ENCODE results near the gene GPR31. TPM values are rescaled to one million over a fixed set of nuclear protein-coding genes. Genes with fewer than 3 reads are reported as not detected.
"Not testable (repeated sequence)": the region's sequence is repeated elsewhere in the genome, so short reads cannot be mapped to it uniquely, and the experiment has no call there.

Gene GPR31, protein sequence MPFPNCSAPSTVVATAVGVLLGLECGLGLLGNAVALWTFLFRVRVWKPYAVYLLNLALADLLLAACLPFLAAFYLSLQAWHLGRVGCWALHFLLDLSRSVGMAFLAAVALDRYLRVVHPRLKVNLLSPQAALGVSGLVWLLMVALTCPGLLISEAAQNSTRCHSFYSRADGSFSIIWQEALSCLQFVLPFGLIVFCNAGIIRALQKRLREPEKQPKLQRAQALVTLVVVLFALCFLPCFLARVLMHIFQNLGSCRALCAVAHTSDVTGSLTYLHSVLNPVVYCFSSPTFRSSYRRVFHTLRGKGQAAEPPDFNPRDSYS
- not detected for total RNA-seq
- long read RNA-seq: 0 reads

DNA sequence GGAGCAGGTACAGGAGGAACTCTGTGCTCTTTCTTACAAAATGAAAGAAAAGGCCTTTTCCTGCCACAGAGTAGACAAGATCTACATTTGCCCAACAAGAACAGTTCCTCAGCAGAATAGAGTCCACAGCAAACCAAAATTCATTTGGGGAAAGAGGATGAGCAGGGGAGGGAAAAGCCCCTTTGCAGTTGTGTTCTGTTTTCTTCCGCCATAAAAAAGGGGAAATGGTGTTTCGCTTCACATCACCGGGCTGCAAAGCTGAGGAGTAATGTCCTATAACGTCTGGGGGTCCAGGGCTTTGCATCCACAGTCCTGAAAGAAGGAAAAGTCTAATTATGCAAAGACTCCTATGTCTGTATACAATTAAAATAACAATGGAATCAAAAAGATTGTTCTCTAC lies at the start of gene GPR31:
Gene GPR31, minus strand, starts transcription at position 118 of the 400 bp plus-strand sequence. CDS start 149 bp downstream, outside the sequence.
- DNase-seq (ENCODE audit: low spot score): no peak
- intact Hi-C loops (cut with DNase I): no loop called here

DNA sequence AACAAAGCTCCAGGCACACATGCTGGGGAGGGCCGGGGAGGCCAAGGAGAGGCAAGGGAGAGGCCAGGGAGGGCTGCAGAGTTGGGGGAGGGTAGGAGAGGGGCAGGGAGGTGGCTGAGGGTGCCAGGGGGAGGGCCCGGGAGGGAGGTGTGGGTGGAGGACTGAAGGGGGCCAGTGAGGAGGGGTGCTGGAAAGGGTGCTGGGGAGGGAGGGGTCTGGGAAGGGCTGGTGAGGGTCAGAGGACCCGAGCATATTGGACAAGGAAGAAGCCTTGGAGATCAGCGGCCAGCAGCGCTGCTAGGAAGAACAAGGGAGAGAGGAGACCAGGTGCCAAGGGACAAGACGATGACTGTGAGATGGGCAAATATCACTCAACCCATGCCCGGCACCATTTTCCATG lies 49.7 kb upstream of the GPR31 start:
- intact Hi-C loops (cut with DNase I): no loop called here
- DNase-seq (ENCODE audit: low spot score): peak; percentile 53

DNA sequence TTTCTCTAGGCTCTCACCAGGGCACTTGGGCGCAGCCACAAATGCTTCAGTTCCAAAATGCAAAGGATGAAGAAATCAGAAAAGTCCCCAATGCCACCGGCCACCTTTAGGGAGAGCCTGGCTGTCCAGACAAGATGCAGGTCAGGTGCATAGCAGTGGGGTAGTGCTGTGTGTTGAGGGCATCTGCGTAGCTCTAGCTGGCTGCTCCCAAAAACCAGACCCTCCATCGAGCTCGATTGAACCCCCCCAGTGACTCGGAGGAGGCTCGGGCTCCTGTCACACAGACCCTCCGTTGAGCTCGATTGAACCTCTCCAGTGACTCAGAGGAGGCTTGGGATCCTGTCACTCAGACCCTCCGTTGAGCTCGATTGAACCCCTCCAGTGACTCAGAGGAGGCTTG lies 47.5 kb upstream of the GPR31 start:
- intact Hi-C loops (cut with DNase I): not testable (repeated sequence)
- peak; percentile 26 for DNase-seq (ENCODE audit: low spot score)

DNA sequence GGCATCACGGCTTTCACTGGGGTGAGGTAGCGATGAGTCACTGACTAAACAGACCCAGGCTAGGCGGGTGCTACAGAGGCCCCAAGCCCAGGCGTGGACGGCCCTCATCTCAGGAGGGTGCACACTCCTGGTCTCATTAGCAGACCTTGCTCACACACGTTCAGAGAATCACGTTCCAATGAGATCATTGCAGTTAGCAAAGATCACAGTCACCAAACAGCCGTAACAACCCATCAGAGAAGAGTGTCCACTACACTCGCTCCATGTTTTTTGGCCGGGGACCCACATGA lies 46.2 kb upstream of the GPR31 start:
- intact Hi-C loops (cut with DNase I): not testable (repeated sequence)
- DNase-seq (ENCODE audit: low spot score): peak; percentile 54

DNA sequence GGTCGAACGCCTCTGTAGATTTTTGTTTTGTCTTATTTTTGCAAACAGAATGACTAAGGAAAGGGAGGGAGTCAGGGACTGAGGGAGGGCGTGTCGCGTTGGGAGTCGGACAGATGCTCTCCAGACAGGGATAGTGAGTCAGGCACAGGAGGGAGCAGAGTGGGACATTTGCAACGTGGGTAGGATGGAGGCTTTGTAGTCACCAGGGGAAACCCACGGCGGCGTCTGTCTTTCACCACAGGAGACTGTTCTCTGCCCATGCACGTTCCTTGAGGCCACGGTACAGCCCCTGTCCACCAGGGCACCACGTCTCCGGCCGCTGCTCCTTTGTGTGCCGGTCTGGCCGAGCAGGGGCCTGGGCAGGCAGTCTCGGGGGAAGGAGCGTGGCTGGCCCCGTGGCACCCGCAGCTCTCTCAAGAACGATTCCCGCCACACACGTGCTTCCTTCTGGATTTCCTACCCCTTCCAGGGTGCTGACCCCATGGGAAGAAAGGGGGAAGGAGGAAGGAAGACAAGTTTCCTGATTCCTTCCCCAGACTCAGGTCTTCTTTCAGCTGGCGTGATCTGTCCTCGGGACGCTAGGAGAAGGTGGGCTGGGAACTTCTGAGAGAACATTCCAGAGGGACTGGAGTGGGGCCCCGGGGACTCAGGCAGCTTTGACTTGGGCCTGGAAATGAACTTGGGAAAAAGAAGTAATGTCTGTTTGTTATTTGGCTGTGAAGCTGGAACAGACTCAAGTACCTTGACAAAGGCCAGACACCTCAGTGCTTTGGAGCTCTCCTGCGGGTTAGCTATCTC lies 45.7 kb upstream of the GPR31 start:
- DNase-seq (ENCODE audit: low spot score): peak; percentile 47
- intact Hi-C loops (cut with DNase I): not testable (repeated sequence)

DNA sequence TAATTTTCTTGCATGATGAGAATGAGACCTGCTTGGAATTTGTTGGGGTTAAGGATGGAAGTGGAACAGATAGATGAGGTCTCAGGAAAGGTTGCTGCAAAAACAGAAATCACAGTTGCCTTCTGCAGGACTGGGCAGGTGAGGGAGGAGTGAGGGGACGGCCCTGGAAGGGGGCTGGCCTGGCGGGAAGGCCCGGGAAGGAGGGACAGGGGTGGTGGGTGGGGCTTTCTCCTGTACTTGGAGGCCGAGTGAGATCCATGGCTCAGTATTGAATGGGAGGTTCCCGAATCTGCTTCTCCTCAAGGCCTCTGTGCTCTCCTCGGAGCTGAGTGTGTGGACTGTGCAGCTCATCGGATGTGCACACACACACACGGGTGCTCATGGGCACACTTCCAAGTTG lies 44.8 kb upstream of the GPR31 start:
- DNase-seq (ENCODE audit: low spot score); intact Hi-C loops (cut with DNase I): not testable (repeated sequence)

DNA sequence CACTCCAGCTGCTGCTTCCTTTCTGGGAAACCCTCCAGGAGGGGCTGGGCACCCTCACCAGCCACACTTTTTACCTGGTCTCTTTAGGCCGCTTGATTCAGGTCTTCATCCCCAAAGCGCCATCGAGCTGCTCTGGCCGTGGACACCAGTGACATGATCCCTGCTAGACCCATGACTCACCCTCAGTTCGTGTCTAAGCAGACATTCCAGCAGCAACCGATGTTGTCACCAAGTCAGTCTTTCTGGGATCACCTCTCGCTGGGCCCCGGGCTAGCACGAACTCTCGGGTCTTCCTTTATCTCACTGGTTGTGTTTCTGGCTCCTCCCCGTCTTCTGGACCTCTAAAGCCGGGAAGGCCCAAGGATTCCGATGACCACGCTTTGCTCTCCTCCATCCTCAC lies 43.0 kb upstream of the GPR31 start:
- peak; percentile 46 for DNase-seq (ENCODE audit: low spot score)
- intact Hi-C loops (cut with DNase I): no loop called here

DNA sequence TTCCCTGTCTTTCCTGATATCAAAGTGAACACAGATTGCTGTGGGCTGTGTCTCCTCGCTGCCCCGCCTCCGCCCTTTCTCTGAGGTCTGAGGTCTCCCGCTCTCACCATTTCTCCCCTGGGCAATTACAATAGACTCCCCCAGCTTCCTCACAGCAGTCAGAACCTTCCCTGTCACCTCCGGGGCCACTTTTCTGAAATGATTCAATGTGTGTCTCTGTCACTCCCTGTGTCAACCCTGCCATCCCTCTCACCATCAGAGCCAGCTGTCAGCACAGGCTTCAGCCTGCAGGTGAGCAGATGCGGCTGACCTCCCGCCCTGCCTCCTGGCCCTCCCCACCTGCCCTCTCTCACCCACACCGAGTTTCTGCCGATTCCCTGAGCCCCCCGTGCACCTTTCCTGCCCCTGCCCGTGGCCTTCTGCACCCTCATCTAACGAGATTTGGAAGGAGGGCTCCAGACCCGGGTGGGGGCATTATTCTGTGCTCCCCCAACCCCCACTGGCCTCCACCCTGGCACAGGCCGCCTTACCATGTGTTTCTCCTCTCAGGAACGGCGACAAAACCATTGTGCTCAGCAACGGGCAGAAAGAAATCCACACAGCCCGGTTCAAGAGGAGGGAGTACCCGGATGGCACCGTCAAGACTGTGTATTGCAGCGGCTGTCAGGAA lies 38.3 kb upstream of the GPR31 start:
- peak; percentile 36 for DNase-seq (ENCODE audit: low spot score)
- intact Hi-C loops (cut with DNase I): not testable (repeated sequence)

DNA sequence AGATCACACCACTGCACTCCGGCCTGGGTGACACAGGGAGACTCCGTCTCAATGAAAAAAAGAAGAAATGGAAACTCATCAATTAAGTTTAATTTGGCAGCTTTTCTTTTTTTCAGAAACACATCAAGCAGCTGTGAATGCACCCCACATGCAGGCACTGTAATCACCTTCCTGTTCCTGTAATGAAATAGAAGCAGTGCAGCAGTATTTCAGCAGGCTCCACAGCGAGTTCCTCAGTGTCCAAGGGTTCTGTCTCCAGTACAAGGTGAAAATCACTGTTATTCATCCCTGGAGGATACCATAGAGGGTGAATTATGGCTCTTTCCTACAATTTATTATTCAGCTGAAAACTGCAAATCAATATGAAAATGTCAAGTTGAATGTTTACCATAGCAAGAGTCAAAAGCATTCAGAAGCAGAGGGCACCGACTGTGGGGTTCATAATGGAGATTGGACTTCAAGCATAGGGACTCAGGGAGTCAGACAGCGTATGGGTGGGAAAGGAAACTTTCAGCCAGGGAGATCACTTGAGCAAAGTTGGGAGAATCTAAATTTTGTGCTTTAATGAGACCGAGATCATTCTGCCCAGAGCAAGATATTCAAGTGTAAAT lies 35.8 kb upstream of the GPR31 start:
- DNase-seq (ENCODE audit: low spot score); intact Hi-C loops (cut with DNase I): not testable (repeated sequence)

DNA sequence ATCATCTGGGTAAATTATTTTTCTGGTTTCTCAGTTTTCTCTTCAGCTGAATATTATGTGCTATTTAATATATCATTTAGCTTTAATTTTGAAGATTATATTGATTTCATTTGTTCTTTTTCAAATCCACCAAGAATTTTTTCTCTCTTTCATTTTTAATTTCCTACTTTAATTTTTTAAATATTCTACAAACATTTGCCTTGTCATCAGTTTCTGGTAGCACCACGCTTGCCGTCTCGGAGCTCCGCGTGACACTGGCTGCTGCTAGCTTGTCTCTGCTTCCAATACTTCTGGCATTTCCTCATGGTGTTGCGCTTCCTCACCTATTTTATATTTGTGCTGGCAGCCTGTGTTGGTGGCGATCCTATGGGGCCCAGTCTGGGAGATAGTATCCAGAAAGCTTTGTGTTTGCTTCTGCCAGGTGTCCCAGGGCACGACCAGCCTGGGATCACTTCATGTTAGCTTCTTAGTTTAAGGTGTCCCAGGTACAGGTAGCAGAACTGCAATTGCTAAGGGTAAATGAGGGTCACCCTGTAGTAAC lies 33.3 kb upstream of the GPR31 start:
- intact Hi-C loops (cut with DNase I): not testable (repeated sequence)
- DNase-seq (ENCODE audit: low spot score): peak; percentile 57

DNA sequence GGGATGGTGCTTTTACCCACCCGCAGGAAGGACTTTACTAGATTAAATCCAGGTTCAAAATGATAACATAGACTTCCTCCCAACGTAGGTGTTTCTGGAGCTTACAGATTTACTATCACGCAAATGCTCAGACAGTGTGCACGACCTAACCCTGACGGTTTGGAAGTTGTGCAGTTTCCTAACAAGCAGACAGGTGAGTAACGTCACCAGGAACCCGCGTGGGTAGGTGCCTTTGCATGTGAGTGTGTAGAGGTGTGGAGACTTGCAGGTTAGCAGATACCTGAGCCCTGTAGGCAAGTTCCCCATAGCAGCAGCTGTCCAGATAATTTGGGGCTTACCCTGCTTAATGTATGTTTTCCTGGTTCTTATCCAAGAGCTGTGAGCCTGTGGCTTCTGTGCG lies 29.5 kb upstream of the GPR31 start:
- intact Hi-C loops (cut with DNase I): not testable (repeated sequence)
- DNase-seq (ENCODE audit: low spot score): peak; percentile 62

DNA sequence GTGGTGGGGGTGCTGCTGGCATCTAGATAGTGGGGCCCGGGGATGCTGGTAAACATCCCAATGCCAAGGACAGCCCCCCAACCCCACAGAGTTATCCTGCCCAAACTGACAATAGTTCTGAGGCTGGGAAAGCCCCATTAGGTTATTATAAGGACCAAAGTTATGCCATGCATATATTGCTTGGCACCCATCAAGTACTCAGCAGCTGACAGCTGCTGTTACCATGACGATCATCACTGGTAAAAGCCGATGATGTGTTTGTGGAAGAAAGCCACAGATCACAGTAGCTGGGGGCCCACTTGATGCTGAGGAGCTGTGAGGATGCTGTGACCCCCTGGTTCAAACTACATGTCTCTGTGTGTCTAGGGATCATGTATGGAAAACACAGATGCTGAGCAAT lies 27.3 kb upstream of the GPR31 start:
- peak; percentile 36 for DNase-seq (ENCODE audit: low spot score)

DNA sequence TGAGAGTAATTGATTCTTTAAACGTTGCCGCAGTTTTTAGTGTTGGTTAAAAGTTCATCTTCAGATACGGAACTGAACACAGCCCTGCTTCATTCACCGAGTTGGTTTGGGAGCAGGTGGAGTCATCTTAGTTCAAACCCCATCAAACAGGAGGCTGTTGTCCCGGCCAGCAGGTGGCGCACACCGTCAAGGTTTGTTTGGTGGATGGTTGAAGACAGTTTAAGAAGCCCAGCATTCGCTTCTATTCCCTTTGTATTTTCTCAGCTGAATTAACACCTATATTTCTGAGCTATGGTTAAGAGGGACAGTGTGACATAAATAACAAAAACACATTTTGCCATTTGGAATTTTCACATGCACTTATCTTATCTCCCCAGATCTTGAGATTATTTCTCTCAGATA lies 25.1 kb upstream of the GPR31 start:
- intact Hi-C loops (cut with DNase I); DNase-seq (ENCODE audit: low spot score): not testable (repeated sequence)

More for the DNA sequence above, 27.3 kb upstream of the GPR31 start:
- intact Hi-C loops (cut with DNase I): not testable (repeated sequence)

DNA sequence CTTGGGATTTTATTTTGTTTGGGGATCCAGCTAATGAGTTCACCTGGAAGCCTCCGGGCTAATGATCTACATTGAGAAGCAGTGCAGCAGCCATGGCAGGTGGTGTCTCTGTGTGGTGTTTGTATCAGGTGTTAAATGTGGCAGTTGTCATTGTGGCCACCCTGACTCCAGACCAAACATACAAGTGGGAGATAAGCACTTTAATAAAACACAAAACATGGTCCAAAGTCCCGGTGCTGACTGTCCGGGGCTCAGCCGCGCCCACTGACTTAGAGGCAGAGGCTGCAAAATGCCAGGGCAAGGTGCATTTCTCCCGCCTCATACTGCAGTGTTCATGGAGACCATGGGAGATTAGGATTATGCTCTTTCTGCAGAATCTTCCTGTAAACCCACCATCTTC lies 23.6 kb upstream of the GPR31 start:
- intact Hi-C loops (cut with DNase I); DNase-seq (ENCODE audit: low spot score): not testable (repeated sequence)

DNA sequence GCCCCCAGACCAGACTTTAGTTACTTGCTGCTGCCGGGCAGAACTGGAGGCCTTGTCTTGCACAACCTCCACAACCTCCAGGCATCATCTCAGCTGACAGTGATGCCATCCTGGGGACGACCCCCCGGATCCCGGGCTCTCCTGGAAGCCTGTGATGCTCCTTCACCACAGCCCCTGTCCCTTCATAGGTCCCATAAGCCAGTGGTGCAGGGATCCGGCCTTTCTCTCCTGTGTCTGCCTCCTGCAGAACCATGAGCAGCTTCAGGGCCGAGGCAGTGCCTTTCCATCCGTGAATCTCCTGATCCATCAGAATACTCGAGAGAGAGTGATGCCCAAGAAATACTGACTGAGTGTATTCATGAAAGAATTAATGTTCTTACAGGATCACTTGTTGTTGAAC lies 22.3 kb upstream of the GPR31 start:
- intact Hi-C loops (cut with DNase I); DNase-seq (ENCODE audit: low spot score): not testable (repeated sequence)

DNA sequence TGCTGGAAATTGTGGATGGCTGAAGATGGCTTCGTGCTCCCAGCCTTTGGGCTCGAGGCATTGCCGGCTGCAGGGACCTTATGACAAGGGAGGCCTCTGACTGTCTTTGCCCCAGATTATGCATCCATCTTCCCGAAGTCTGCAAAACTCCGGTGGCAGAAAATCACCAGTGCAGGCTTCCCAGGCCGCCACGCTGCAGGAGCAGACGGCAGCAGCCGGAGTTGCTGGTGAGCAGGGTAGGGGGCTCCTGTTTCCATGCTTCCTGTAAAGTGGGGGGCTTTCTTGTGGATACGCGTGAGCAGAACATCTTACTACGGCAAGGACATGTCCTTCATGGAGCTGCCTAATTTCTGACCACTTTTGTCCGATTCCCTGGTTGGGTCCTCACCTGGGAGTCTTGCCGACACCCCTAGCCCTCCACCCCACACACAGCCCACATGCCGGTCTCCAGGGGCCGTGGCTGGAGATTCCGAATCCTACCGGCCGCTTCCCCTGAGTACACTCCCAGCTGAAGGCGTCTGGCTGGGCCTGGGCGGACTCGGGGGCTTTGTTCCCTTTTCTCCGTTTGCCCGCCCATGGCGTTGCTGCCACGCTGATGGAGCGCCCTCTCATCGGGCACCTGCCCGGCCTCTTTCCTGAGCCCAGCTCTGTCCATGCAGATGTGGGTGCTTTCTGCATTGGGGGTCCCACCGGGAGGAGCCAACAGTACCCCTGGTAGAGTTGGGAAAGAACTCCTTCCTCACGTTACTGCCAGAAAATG lies 21.3 kb upstream of the GPR31 start:
- DNase-seq (ENCODE audit: low spot score); intact Hi-C loops (cut with DNase I): not testable (repeated sequence)

DNA sequence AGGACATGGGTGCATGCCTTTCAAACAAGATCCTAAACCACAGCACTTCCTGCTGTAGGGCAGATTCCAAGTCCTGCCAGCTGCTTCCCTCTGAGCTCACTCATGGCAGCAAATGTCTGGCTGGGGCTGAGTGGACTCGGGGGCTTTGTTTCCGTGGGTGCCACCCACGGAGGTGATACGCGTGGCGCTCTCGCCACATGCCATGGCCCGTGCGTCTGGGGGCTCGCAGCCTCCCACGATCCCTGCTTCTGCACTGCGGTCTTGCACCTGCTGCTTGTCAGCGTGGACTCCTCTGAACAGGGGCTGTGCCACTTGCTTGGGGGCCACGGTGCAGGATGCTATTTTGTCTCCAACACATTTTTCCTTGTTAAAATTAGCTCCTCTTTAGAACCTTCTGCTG lies 19.5 kb upstream of the GPR31 start:
- DNase-seq (ENCODE audit: low spot score); intact Hi-C loops (cut with DNase I): not testable (repeated sequence)

DNA sequence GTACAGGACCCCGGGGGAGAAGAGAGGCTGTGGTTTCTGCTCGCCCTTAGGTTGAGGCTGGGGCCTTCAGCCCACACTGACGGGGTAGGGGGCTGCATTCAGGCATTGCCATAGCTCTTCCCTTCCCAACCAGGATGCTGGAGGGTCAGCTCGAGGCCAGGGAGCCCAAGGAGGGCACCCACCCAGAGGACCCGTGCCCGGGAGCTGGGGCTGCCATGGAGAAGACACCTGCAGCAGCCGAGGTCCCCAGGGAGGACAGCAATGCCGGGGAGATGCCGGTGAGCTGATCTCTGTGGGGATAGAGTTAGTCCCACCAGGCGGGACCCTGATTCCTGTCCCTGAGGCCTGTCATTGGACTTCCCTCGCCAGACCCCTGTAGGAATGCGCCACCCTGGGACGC lies 14.2 kb upstream of the GPR31 start:
- intact Hi-C loops (cut with DNase I); DNase-seq (ENCODE audit: low spot score): not testable (repeated sequence)

DNA sequence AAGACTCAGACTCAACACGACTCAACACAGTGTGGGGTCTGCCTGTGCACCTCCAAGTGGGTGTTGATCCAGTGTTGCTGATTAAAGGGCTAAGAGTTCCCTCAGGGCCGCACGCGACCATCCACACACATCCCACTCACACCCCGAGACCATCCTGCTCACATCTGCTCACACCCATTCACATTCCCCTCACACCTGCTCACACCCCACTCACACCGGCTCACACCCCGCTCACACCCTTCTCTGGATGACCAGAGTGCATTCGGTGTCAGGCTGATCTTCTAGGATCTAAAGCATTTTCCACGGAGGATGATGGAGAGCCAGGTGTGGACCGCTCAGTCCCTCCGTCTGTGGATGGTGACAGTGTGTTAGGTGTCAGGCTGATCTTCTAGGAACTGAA lies 13.5 kb upstream of the GPR31 start:
- intact Hi-C loops (cut with DNase I); DNase-seq (ENCODE audit: low spot score): not testable (repeated sequence)

Measured in cardiac septum (tissue), 1 donor.